GM13977 (cell line): ENCODE measurements around the gene DISP2.
A peak's percentile ranks its signal among the peaks of the same experiment; 100 is the strongest.

Experiments
- DNase-seq: peaks from one replicate; pipeline ENCODE4 v3.0.0; 2012; ENCODE audit warnings: low spot score
- in situ Hi-C: fragments of 300-500 bp; cut with MboI; formaldehyde crosslinking; loops from one replicate; pipeline ENCODE4 v1.12.0; 2022; ENCODE audit warnings: low sequenced_read_pairs, low pct_unique_long_range_greater_than_20kb, mixed read lengths, inconsistent platforms; ENCODE audit not compliant: unreplicated experiment
- TF ChIP-seq, protein P1 (sequence below): IDR thresholded peaks from 2 replicates; pipeline ENCODE4 v1.5.1; 2012; ENCODE audit warnings: mild to moderate bottlenecking, control low read depth; ENCODE audit not compliant: insufficient read depth; ENCODE audit errors: extremely low read depth, missing control alignments

Gene DISP2

DNA sequence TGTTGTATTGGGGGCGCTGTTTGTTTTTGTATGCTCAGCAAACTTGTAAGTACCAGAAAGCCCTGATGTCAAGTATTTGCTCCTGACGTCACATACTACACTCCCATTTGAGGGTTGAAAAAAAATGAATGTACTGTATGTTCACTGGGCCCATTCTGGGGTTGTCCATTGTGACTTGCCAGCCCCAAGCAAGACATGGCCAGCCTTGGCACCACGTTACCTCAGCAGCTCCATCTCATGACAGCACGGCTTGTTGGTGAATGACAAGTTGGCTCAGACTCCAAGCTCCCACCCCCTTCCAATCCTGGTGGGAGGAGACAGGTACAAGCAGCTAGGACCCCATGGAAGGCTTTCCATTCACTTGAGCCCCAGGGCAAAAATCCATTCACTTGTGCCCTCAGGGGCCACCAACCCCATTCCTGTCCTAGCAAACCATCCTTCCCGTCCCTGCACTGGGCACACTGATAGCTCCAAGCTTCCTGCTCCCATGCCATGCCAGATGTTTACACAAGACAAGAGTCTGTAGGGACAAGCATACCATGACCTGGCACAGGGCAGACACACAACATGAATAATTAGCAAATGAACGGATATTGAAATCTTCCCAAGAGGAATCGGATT is 5.6 kb upstream of the DISP2 start:
- in situ Hi-C loops = no loop called here
- TF ChIP-seq, protein P1, sequence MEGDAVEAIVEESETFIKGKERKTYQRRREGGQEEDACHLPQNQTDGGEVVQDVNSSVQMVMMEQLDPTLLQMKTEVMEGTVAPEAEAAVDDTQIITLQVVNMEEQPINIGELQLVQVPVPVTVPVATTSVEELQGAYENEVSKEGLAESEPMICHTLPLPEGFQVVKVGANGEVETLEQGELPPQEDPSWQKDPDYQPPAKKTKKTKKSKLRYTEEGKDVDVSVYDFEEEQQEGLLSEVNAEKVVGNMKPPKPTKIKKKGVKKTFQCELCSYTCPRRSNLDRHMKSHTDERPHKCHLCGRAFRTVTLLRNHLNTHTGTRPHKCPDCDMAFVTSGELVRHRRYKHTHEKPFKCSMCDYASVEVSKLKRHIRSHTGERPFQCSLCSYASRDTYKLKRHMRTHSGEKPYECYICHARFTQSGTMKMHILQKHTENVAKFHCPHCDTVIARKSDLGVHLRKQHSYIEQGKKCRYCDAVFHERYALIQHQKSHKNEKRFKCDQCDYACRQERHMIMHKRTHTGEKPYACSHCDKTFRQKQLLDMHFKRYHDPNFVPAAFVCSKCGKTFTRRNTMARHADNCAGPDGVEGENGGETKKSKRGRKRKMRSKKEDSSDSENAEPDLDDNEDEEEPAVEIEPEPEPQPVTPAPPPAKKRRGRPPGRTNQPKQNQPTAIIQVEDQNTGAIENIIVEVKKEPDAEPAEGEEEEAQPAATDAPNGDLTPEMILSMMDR = no peak
- no peak for DNase-seq

DNA sequence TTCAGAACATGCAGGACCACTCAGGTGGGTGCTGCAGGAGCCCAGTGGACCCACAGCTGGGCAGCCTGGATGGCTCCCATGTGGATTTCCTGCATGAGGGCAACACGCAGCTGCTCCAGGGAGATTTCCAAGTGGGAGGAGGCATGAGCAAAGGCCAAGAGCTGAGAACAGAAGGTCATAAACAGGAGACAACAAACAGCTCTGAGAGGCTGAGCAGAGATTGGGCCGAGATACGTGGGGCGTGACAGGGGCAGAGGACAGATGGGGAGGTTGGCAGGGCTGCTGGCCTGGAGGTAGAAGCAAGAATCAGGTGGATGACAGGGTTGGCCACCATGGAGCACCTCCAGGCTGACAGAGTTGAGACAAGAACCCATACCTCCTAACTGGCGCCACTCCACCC is 4.3 kb upstream of the DISP2 start:
- in situ Hi-C loops = no loop called here
- TF ChIP-seq, protein P1 = no peak
- no peak for DNase-seq

DNA sequence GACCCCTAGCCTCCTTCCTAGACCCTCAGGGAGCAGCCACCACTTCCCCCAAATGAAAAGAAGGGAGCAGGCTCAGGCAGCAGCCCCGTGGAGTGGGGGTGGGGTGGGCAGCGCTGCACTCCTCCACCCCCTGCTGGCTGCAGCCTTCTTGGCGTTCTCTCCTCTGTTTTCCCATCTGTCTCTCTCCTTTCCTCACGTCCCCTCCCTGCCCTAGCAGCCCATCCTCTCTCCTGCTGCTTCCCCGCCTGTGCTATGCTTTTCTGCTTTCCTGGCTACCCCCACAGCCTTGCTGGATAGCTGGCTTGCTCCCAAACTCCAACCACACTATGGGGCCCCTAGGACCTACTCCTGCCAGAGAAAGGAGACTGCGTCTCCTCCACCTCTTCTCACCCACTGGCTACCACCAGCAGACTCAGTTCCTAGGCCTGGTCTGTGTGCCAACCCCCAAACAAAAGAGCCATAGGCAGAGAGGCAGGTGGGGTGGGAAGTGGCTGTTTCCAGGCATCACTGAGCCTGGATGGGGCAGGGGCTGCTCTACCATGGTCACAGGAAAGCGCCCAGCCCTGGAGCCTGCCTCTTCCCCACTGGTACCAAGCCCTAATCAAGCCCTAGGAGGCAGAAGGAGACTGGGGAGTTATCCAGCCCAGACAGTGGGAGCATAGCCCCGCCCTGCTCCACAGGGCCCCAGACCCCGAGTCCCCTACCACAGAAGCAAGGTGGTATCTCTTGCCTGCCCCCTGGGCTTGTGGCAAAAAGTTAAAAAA is 3.4 kb upstream of the DISP2 start:
- TF ChIP-seq, protein P1 = peak; percentile 20
- DNase-seq = peak; percentile 38
- in situ Hi-C loops = no loop called here

DNA sequence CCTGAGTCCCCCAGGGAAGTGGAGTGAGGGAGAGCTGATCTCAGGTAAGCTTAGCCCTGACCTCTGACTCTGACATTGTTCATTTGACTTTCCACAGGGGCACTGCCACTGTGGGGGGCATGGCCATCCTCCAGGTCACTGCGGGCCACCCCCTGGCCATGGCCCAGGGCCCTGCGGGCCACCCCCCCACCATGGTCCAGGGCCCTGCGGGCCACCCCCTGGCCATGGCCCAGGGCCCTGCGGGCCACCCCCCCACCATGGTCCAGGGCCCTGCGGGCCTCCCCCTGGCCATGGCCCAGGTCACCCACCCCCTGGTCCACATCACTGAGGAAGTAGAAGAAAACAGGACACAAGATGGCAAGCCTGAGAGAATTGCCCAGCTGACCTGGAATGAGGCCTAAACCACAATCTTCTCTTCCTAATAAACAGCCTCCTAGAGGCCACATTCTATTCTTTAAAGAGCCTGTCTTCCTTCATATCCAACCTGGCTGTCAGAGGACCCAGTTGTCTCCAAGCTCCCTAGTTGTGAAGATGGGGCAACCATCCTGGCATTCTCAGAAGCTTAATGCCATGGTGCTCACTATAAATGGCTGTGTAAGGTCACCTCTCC is 1.9 kb upstream of the DISP2 start:
- no peak for DNase-seq
- TF ChIP-seq, protein P1 = no peak
- in situ Hi-C loops = no loop called here

DNA sequence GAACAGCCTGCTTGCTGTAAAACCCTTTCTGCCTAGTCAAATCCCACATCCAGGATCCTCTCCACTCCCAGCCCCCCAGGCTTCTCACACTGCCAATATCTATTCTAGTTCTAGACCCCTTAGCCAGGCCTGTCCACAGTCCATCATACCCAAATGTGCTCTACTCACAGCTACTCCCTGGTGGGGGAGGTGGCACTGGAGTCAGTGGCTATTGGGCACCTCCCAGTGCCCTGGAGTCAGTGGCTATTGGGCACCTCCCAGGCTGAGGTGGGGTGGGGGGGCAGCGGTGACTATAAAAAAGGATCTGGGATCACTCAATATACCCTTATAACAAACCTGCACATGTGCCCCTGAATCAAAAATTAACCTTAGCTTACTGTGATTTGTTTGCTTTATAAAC is 773 bp upstream of the DISP2 start:
- in situ Hi-C loops = no loop called here
- TF ChIP-seq, protein P1 = no peak
- no peak for DNase-seq

DNA sequence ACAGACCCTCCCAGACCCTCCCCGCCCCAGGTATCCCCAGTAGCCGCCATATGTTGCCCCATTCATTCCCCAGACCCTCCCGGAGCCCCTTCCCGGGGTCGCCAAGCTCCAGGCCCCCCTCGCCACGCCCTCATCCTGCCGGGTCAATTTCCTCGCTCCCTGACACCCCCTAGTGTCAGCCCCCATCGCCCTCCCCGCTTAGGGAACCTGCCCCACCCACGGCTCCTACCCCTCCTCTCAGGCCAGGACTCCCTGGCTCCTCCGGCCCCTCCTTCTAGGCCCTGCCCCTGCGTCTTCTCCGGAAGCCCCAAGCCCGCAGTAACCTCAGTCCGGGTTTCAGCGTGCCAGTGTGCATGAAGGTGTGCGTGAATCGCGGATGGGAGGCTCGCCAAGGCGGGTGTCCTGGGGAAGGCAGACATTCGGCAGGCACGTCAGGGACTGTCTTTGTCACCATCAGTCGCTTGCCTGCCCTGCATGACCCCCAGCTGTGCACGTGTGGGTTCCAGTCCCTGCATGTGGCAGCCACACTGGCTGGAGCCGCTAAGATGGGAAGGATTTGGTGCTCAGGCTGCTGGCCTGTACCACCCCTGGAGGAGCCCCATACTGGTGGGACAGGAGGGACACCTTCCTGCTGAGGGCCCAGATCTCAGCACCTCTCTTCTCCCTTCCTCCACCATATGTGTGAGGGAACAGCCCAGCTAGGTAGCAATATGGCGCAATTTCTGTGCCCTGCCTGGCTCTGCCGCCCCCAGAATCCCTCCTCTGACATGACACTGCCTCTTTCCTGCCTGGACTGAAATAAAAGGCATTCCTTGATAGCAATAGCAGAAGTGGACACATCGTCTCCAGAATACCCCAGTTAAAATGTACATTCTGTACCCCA is 693 bp downstream of the DISP2 start:
- in situ Hi-C loops = no loop called here
- DNase-seq = peak; percentile 46
- TF ChIP-seq, protein P1 = peak; percentile 24
